HG03439 (cell line): Measurements from ENCODE around the gene LIN28B.
"Not testable (repeated sequence)": the region's sequence is repeated elsewhere in the genome, so short reads cannot be mapped to it uniquely, and the experiment has no call there.

Experiments used
- ATAC-seq: cut with Tn5 transposase; IDR thresholded peaks from one replicate; pipeline ENCODE4 v1.9.1; 2021; ENCODE audit warnings: mild to moderate bottlenecking, moderate library complexity; ENCODE audit not compliant: unreplicated experiment

The LIN28B gene

DNA sequence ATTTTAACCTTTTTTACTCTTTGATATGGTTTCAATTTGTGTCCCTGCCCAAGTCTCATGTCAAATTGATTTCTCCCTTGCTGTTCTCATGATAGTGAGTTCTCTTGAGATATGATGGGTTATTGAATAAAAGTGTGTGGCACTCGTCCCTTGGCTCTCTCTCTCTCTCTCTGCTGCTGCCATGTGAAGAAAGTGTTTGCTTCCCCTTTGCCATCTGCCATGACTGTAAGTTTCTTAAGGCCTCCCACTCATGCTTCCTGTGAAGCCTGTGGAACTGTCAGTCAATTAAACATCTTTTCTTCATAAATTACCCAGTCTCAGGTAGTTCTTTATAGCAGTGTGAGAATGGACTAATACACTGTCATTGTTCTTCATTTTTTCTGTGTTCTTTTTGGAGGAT, 48.5 kb downstream of the LIN28B start:
- no peak for ATAC-seq

DNA sequence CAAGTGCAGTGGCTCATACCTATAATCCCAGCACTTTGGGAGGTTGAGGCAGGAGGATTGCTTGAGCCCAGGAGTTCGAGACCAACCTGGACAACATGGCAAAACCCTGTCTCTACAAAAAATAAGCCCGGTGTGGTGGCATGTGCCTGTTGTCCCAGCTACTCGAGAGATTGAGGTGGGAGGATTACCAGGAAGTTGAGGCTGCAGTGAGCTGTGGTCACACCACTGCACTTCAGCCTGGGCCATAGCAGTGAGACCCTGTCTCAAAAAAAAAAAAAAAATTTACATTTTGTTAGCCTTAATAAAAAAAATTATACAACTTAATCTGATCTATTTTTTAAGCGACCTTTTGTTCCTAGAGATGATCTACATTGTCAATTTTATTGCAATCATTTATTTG, 56.6 kb downstream of the LIN28B start:
- not testable (repeated sequence) for ATAC-seq

DNA sequence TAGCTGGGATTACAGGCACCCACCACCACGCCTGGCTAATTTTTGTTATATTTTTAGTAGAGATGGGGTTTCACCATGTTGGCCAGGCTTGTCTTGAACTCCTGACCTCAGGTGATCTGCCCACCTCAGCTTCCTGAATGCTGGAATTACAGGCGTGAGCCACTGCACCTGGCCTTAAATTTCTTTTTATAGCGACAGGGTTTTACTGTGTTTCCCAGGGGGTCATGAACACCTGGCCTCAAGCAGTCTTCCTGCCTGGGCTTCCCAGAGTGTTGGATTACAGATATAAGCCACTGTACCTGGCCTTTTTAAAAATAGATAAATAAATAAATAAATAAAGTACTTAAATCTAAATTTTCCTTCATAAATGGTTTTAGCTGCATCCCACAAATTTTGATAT, 57.5 kb downstream of the LIN28B start:
- no peak for ATAC-seq

DNA sequence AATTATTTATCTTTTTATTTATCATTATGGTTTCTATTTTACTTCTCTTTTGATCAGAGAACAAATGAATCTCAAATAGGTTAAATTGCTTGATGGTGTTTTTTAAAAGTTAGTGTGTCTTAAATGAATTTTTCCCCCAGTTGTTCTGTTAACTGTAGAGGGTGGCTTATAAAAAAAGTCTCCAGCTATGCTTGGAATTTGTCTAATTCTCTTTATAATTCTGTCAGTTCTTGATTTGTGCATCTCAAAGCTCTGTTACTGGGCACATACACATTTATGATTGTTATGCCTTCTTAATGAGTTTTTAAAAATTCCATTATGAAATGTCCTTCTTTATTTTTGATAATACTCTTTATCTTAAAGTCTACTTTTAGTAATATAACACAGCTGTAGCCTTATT, 58.0 kb downstream of the LIN28B start:
- ATAC-seq, result no peak

DNA sequence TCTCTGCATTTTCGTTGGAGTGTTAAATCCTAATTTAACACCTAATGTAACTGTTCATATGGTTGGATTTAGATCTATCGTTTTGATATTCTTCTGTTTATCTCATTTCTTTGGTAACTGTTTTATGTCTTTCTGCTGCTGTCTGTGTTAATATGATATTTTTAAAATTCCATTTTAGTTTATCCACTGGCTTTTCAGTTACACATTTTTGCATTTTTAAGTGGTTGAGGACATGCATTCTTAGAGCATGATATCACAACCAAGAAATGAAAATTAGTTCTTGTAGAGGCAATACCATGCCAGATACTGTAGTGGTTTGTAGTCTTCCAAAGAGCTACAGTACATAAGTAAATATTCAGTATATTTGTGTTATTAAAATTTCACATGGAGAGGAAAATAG, 58.6 kb downstream of the LIN28B start:
- ATAC-seq, result no peak

DNA sequence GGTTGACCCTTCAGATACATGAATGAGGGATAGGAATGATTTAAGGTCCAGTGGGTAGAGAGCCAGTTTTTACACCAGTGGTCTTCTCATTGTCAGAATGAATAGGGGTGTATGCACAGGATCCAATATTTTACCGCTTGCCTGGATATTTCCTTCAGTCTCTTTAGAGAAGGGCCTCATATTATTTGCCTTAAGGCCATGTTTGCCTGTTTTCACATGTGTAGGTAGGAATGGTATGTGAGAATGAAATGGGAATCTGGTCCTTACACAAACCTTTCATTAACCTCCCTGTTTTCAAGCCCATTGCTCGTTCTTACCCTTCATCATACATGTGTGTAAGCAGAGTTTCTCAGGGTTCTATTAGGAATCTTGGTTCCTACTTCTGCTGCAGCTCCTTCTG, 62.4 kb downstream of the LIN28B start:
- no peak for ATAC-seq

DNA sequence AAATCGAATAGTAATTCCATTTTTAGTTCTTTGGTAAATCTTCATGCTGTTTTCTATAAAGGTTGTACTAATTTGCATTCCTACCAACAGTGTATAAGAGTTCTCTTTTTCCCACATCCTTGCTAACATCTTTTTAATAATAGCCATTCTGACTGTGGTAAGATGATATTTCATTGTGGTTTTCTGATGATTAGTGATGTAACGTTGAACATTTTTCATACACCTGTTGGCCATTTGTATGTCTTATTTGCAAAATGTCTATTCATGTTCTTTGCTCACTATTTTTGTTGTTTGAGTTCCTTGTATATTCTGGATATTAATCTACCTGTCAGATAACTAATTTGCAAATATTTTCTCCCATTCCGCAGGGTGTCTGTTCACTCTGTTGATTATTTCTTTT, 64.5 kb downstream of the LIN28B start:
- no peak for ATAC-seq

DNA sequence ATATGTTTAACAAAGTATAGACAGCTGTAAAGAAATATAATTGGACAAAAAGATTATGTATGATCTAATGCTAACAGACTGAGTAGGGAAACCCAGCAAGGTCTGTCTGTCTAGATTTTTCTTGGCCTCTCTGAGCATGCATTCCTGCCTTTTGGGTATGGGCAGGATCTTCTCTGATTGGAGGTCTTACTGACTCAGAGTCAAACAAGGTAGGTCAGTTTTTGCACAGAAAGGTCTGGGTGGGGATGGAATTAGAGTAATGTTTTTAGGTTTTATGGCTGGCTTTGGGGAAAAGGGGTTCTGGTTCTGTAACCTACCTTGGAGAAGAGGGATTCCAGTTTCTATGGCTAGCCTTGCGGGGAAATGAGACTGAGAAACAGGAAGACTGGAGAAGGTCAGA, 65.5 kb downstream of the LIN28B start:
- ATAC-seq, result no peak

DNA sequence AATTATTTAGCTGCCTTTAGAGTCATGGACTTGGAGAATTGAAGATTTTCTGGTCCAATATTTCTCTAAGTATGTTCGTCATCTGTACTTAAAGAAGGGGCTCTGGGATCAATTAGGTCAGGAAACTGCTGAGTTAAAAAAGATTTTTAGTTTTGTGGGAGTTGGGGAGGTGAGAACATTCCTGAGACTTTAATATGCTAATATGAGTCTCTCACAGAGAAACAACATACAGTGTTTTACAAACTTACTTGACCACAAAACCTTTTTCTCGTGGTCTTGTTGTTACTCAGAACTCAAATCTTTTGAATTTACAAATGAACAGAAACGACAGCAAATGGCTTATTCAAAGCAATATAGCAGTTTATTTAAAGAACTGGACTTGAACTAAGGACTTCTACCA, 67.9 kb downstream of the LIN28B start:
- ATAC-seq, result no peak

DNA sequence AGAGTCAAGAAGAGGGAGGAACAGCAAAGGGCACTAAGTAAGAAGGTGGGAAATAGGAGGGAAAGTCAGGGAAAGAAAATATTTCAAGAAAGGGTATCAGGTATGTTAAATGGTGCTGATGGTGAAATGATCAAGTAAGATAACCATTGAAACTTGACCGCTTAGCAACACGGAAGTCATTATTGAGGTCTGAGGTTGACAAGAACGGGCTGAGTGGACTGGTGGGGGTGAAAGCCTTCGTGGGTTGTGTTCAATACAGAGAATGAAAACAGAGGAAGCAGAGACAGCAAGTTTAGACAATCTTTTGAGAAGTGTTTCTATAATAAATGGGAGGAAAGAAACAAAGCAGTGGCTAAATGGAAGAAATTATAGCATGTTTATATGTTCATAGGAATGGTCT, 72.0 kb downstream of the LIN28B start:
- ATAC-seq, result no peak

DNA sequence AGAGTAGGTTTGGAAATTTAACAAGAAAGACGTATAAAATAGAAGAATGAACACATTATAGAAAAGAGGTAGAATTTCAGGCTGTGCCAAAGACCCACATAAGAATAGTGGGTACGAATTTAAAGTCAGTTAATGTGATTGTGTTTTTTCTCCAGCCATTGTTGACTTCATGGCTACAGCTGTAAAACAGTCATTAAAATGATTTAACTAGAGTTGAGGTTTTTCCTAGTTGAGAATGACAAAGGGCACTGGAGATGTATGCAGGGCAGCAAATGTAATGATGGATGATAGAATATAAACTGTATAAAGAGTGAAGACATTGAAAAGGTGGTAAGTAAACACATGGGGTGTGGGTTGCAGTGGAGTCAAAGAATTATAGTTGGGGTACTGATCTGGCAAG, 72.7 kb downstream of the LIN28B start:
- no peak for ATAC-seq

DNA sequence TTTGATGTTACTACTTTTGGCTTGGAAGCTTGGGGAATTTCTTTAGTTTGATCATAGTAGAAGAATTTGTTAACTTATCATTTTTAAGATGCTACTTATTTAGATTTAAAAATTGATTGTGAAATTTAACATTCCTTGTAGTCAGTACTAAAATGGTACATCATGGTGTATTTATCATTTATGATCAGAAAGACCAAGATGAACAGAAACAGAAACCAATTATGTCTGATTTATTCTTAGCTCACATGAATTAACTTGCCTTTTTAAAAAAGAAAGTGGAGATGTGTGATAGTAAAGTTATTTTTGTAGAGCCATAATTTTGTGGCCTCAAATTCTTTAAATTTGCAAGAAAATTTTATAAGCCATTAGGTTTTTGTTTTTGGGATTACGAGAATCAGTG, 77.6 kb downstream of the LIN28B start:
- ATAC-seq, result no peak

DNA sequence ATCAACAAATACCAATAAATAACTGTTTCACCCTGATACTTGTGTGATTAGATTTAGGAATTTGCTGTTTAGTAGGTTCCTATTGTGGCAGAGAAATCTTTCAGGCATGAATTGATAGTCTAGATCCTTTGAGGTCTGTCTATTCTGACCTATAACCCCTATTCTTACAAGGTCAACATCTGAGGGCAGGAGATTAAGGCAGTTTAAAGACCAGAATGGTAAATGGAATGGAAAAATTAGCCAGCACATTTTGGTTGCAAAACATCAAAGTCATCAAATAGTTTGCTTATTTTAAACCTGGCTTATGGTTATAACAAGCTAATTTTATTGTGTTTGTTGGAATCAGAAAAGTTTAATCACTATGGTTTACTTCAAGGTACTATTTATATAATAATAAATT, 78.4 kb downstream of the LIN28B start:
- ATAC-seq, result no peak

DNA sequence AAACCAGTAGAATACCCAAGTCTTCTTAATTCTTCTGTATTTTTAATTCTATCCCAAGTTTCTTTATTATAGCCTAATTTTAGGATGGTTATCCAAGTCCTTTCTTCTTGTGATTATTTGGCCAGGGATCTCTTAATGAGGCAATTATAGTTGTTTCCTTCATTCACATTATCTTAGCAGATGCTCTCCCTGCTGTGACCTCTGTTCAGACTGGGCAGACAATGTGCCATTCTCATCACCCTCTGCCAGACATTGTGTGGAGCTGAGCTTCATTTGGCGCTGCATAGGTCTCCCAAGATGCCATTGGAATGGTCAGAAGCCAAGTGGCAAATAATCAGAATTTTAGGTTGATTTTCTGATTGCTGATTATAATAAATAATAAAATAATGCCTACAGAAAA, 79.4 kb downstream of the LIN28B start:
- ATAC-seq, result no peak

DNA sequence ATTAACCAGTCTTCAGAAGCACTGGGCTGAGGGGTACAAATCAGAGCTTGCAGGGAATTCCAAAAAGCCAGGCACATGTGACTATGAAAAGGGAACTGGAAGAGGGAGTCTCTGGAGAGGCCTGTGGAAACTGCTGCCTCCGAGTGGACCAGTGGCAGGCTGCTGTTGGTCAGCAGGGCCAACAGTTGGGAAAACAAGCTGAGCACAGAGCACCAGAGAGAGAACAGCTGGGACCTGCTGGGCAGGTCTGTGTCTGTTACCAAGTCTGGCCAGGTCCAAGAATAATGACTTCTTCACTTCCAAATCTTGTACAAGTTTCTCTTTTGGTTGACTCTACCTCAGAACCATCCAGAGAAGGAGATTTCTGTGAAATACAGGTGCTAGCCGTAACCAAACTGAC, 81.4 kb downstream of the LIN28B start:
- no peak for ATAC-seq

DNA sequence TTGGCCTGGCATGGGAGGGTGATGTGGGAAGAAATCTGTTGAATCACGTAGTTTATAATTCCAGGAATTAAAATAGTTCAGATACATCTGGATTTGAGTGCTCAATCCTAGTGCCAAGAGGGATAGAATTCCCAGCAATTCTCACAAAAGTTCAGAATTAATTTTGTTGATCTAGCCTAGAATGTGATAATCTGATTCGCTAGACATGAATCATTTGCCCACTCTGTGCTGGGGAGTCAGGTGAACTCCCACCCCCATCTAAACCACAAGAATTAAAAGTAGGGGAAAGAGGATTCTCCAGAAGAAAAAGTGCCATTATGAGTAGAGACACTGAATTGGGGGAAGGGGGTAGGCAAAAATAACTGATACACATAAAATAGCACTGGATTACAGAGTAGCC, 85.0 kb downstream of the LIN28B start:
- no peak for ATAC-seq

DNA sequence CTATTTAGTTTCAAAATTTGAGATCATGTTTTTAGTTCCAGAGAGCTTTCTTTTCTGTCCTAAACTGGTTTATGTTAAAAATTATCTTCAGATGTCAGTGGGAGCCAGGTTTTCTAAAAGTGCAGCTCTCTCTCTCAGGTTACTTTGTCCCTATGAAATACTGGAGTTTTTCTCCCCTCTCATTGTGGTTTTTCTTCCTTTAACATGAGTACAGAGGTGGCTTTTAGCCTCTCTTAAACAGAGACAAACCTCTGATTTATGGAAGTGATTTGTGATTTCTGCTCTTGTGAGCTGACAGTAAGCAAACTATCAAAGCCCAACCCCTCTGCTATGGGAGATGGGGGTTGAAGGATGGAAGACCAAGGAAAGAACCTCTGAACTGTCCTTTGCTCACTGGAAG, 85.7 kb downstream of the LIN28B start:
- no peak for ATAC-seq

DNA sequence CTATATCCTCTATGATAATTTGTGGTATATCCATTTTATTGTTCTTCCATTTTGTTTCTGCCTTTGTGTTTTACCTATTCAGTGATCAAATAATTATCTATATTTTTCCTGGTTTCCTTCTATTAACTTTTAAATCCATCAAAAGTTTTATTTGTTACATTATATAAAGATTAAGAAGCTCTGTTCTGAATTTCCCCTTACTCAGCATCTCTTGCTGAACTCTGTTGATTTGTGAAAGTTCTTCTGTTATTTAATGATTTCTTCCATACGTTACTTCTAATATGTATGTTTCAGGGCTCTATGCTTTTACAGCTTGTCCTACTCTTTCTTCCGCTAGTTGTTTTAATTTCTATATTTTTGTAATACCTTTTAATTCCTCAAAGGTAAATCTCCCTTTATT, 87.1 kb downstream of the LIN28B start:
- no peak for ATAC-seq

DNA sequence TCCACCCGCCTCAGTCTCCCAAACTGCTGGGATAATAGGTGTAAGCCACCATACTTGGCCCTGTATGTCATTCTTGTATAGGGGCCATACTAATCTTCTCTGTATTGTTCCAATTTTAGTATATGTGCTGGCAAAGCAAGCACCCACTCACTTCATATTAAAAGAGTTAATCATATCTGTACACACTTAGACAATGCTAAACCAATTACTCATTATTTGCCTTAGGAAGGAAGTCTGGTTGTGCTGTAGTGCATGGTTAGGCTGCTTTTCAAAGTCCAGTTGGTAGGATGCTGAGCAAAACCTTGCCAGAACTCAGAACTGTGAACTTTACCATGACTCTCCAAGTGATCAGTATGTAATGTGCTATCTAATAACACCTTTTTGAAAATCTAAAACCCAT, 88.6 kb downstream of the LIN28B start:
- ATAC-seq, result no peak

DNA sequence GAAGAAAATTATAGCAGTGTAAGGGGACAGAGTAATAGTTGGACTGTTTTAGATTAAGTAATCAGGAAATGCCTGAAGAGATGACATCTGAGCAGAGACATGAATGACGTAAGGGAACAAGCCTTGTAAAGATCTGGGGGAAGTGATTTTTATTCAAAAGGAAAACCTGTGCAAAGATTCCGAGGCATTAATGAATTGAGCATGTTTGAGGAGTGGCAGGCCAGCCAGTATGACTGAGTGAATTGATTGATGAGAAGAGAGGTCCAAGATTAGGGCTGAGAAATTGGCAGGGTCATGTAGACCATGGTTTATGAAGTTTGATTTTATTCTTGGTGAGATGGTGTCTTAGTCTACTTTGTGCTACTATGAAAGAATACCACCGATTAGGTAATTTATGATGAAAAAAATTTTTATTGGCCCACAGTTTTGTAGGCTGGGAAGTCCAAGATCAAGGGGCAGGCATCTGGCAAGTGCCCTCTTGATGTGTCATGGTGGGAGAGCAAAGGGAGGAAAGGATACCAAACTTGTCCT, 95.1 kb downstream of the LIN28B start:
- no peak for ATAC-seq

DNA sequence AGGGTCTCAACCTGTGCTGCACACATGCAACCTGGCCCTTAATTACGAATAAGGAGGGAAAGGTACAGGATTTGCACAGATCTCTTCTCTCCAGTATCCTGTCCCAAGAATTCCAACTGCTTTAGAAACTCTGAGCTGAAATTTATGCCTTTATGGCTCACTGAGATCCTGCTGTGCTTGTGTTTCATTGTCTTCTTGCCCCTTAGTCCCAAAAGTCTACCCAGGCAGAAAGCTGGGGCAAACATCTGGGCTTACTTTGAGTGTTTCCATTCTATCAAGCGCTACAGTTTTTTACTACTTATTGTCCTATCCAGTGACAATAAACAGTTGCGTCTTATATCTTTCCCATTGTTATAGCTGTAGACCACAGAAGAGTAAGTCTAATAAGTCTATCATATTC, 99.7 kb downstream of the LIN28B start:
- no peak for ATAC-seq

DNA sequence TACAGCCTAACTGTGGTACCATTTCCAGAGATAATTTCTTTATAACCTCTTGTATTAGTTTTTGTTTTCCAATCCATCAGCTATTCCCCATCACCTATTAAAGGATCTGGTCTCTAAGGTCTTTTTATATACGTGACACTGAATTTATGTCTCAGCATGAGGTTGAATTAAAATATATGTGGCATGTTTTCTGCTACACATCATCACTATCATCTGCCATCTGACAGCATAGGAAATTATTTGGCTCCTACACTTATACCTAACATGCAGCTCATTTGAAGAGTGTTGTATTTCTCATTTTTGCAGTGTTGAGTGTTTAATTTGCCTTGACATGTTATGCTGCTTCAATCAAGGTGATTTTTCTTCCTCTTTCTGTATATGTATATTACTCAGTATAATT, 100.3 kb downstream of the LIN28B start:
- no peak for ATAC-seq

DNA sequence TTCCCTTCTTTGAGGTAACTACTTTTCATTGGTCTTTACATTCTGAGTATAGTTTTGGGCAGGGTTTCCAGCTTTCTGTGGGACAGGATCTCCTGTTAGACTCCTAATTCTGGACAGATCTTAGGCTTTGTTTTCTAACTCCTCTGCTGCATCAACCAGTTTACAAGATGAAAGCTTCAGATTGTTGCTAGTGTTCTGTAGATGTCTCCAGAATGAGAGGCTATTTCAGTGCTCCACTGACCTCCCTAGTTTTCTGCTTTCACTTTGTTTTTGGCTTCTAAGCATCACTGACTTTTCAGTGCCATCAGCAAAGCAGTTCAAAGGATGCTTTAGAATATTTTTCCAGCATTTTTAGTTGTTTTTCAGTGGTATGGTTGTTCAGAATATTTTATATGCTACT, 101.4 kb downstream of the LIN28B start:
- no peak for ATAC-seq

DNA sequence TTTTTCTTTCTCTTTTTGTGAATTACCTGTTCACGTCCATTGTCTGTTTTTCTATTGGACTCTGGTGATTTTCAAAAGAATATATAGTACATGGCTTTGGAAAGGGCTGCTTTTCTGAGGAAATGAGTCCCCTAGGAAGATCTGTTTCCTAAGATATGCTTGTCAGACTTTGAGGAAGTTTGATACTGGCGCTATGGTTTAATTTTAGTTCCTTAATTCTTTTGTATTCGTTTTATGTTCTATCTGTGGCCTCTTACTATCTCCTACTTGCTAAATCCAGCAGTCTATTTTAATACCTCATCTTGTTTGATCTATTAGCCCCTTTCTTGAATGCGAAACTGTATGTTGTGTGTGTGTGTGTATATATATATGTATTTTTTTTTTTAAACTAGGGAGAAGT, 101.9 kb downstream of the LIN28B start:
- no peak for ATAC-seq
